Measurements from ENCODE around the gene AVEN.

DNA sequence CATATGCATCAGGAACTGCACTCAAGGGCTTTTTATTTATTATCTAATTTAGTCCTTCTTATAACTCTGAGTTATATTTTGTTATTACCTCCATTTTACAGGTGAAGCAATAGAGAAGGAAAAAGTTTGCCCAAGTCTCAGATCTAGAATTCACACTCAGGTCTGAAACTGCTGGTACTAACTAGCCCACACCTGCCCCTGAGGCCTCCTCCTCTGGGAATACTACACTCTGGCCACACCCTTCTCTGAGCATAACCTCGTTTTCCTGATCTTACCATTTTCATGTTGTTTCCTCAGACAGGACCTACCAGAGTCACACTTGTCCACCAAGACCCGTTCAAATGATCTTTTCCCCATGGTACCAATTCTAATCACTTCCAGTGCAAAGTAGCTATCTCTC lies 164.8 kb downstream of the AVEN start:
- TF ChIP-seq, protein P1, sequence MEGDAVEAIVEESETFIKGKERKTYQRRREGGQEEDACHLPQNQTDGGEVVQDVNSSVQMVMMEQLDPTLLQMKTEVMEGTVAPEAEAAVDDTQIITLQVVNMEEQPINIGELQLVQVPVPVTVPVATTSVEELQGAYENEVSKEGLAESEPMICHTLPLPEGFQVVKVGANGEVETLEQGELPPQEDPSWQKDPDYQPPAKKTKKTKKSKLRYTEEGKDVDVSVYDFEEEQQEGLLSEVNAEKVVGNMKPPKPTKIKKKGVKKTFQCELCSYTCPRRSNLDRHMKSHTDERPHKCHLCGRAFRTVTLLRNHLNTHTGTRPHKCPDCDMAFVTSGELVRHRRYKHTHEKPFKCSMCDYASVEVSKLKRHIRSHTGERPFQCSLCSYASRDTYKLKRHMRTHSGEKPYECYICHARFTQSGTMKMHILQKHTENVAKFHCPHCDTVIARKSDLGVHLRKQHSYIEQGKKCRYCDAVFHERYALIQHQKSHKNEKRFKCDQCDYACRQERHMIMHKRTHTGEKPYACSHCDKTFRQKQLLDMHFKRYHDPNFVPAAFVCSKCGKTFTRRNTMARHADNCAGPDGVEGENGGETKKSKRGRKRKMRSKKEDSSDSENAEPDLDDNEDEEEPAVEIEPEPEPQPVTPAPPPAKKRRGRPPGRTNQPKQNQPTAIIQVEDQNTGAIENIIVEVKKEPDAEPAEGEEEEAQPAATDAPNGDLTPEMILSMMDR (conservative IDR thresholded peaks at IDR 0.05 in 1 of 2, IDR thresholded peaks at IDR 0.05 in 1 of 2; ENCODE audit: low read depth in 1 of 2, low read length in 2 of 2): no peak
- TF ChIP-seq EZH2 (IDR thresholded peaks at IDR 0.05; ENCODE audit: low read length, missing control alignments): no peak
